ENCODE measurements around the gene FAM50B. TPM values are rescaled to one million over a fixed set of nuclear protein-coding genes. Genes with fewer than 3 reads are reported as not detected.

Gene FAM50B
- total RNA-seq, 1 donor from 2014 or later, result 3.6 TPM

- Mint-ChIP-seq H3K27me3 (ENCODE audit: unreplicated experiment) (no peaks in the 10 kb centered on the region), H3K27ac (ENCODE audit: unreplicated experiment) (no peak overlapping the region), H3K9me3 (ENCODE audit: unreplicated experiment) (peaks cover 3% of the 10 kb centered on the region), H3K36me3 (ENCODE audit: unreplicated experiment) (peaks cover 4% of the 10 kb centered on the region), H3K4me3 (ENCODE audit: unreplicated experiment) (no peak overlapping the region), H3K4me1 (ENCODE audit: low read depth, unreplicated experiment) (no peaks in the 10 kb centered on the region)
- DNase-seq, result no peak
- no peak for TF ChIP-seq CTCF (IDR thresholded peaks at IDR 0.05; ENCODE audit: partially characterized antibody, unreplicated experiment)
Observed at GRCh38 chr6:3876101-3876500, 26.9 kb downstream of the FAM50B start.

GRCh38 chr6:3876866-3877265, 27.7 kb downstream of the FAM50B start:
- peaks cover 10% of the 10 kb centered on the region for H3K9me3 Mint-ChIP-seq (ENCODE audit: unreplicated experiment)
- no peaks in the 10 kb centered on the region for H3K4me1 Mint-ChIP-seq (ENCODE audit: low read depth, unreplicated experiment)
- TF ChIP-seq CTCF (IDR thresholded peaks at IDR 0.05; ENCODE audit: partially characterized antibody, unreplicated experiment), result no peak

GRCh38 chr6:3878048-3878666, 29.0 kb downstream of the FAM50B start:
- DNase-seq, result no peak
- H3K27me3 Mint-ChIP-seq (ENCODE audit: unreplicated experiment), result no peaks in the 10 kb centered on the region
- H3K4me1 Mint-ChIP-seq (ENCODE audit: low read depth, unreplicated experiment), result no peaks in the 10 kb centered on the region

More at GRCh38 chr6:3876866-3877265, 27.7 kb downstream of the FAM50B start:
- H3K36me3 Mint-ChIP-seq (ENCODE audit: unreplicated experiment), result peaks cover 12% of the 10 kb centered on the region
- H3K4me3 Mint-ChIP-seq (ENCODE audit: unreplicated experiment), result no peak overlapping the region
- H3K27me3 Mint-ChIP-seq (ENCODE audit: unreplicated experiment), result no peaks in the 10 kb centered on the region
- no peak overlapping the region for H3K27ac Mint-ChIP-seq (ENCODE audit: unreplicated experiment)
- DNase-seq, result no peak

GRCh38 chr6:3879194-3879952, 30.2 kb downstream of the FAM50B start:
- DNase-seq, result no peak
- no peak for TF ChIP-seq CTCF (IDR thresholded peaks at IDR 0.05; ENCODE audit: partially characterized antibody, unreplicated experiment)
- H3K27ac Mint-ChIP-seq (ENCODE audit: unreplicated experiment), result no peak overlapping the region
- H3K9me3 Mint-ChIP-seq (ENCODE audit: unreplicated experiment), result peaks cover 10% of the 10 kb centered on the region
- H3K36me3 Mint-ChIP-seq (ENCODE audit: unreplicated experiment), result peaks cover 18% of the 10 kb centered on the region
- no peaks in the 10 kb centered on the region for H3K27me3 Mint-ChIP-seq (ENCODE audit: unreplicated experiment)
- H3K4me3 Mint-ChIP-seq (ENCODE audit: unreplicated experiment), result no peak overlapping the region
- peaks cover 2% of the 10 kb centered on the region for H3K4me1 Mint-ChIP-seq (ENCODE audit: low read depth, unreplicated experiment)

More at GRCh38 chr6:3878048-3878666, 29.0 kb downstream of the FAM50B start:
- Mint-ChIP-seq H3K9me3 (ENCODE audit: unreplicated experiment) (peaks cover 10% of the 10 kb centered on the region), H3K4me3 (ENCODE audit: unreplicated experiment) (no peak overlapping the region), H3K27ac (ENCODE audit: unreplicated experiment) (no peak overlapping the region), H3K36me3 (ENCODE audit: unreplicated experiment) (peaks cover 18% of the 10 kb centered on the region)
- TF ChIP-seq CTCF (IDR thresholded peaks at IDR 0.05; ENCODE audit: partially characterized antibody, unreplicated experiment), result no peak

Data from glutamatergic neuron (in vitro differentiated cells).